ENCODE measurements around the gene CDKL5.
A peak's percentile ranks its signal among the peaks of the same experiment; 100 is the strongest.

CDKL5 gene

GRCh38 chrX:18457000-18457399 lies 31.6 kb downstream of the CDKL5 start:
- DNase-seq (ENCODE audit: low read depth): no peak

- DNase-seq (ENCODE audit: low read depth): no peak
These were observed 36.0 kb downstream of the CDKL5 start for GRCh38 chrX:18461431-18461830.

DNA sequence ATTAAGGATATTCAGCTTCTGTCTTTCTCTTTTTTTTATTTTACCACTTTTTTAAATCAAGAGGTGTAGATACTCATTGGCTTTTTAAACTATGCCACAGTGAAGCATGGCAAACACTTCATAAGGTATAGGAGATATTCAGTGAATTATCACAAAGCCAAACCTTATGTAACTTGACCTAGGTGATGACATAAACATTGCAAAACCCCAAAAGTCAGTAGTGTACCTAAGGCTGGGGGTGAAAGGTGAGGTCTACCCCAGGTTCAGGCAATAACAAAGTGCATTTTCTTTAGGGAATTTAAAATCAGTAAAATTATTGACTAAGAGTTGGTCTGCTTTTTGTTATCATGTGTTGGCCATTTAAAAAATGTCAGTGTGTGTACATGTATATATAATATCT lies 39.1 kb downstream of the CDKL5 start:
- DNase-seq (ENCODE audit: low read depth): no peak

DNA sequence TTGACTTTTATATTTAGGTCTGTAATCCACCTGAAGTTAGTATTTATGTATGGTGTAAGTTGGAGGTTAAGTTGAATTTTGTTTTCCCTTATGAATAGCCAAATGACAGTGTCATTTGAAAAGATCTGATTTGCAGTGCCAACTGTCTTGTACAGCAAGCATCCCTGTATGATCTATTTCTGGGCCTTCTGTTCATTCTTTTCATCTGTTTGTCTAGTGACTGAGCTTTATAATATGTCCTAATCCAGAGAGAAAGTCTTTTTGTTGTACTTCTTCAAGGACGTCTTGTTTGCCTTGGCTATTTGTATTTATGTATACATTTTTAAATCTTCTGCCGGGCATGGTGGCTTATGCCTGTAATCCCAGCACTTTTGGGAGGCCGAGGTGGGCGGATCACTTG lies 39.6 kb downstream of the CDKL5 start:
- DNase-seq (ENCODE audit: low read depth): no peak

- no peak for DNase-seq (ENCODE audit: low read depth)
These were observed 43.2 kb downstream of the CDKL5 start for GRCh38 chrX:18468599-18468998.

DNA sequence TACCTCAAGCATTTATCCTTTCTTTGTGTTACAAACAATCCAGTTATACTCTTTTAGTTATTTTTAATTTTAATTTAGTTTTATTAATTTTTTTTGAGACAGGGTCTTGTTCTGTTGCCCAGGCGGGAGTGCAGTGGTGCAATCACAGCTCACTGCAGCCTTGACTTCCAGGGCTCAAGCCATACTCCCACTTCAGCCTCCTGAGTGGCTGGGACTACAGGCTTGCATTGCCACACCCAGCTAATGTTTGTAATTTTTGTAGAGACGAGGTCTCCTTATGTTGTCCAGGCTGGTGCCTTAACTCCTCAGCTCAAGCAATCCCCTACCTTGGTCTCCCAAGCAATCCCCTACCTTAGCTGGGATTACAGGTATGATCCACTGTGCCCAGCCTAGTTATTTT lies 45.9 kb downstream of the CDKL5 start:
- DNase-seq (ENCODE audit: low read depth): no peak

DNA sequence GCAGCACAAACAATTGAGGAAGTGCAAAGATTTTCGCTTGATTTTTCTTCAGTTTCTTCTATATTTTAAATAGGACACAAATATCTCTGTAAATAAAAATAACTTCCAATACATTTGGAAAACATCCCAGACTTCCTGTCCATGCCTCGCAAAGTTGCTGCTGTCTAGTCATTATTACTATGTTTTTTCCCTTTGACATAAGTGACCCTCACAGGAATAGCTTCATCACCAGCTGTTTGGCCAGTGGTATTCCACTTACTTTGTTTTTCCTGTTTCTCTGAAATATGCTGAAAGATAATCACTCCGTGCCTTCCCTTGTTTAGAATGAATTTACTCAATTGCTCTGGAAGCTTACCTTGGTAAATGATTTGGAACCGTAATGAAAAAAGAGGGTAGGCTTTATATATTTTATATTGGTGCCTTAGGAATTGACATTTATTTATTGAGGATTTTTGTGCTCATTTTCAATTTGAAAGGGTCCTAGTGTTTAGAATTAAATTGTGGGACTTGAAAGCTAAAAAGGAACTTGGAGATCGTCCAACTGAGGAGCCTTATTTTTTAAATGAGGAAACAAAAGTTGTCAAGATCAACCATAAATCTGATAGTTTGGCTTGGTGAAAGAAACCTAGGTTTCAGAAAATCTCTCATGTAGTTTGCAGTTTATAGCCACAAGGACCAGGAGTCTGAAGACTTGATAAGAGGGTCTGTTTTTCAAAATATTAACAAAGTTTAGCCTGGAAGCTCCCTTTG lies 65.6 kb downstream of the CDKL5 start:
- DNase-seq (ENCODE audit: low read depth): no peak

- DNase-seq (ENCODE audit: low read depth): no peak
These were observed 66.4 kb downstream of the CDKL5 start for GRCh38 chrX:18491587-18492340.

GRCh38 chrX:18534949-18535348 lies 109.5 kb downstream of the CDKL5 start:
- DNase-seq (ENCODE audit: low read depth): no peak

DNA sequence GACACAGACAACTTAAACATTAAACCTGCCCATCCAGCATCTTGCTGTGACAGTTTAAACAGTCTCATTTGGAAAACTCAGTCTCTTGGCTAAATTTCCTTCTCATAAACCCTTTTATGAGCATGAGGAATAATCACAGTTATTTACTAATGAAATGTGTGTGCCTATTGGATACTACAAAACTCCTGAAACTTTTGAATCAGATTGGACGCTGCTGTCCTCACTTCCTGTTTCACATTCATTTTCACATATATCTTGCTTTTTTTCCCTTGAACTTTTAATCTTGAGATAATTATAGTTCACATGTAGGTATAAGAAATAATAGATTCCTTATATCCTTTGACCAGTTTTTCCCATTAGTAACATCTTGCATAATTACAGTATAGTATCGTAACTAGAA lies 111.7 kb downstream of the CDKL5 start:
- no peak for DNase-seq (ENCODE audit: low read depth)

- DNase-seq (ENCODE audit: low read depth): no peak
These were observed 112.1 kb downstream of the CDKL5 start for GRCh38 chrX:18537524-18537923.

DNA sequence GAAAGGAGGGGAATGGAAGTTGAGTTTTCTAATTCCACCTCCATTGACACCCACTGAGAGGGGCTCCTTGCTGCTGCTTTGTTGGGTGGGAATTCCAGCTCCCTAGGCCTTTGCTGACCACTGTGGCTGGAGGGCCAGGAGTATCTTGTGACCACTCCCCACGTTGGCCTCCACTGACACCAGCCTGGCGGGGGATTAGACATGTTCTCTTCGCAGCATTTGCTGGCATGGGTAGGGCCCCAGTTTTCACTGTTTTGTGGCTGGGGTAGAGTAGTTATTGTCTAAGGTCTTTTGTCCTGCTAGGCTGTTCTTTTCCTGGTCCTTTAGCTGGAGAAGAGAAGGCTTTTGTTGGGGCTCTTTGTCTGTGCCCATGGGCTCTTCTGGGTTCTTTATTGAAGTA lies 116.7 kb downstream of the CDKL5 start:
- no peak for DNase-seq (ENCODE audit: low read depth)

GRCh38 chrX:18542905-18543304 lies 117.5 kb downstream of the CDKL5 start:
- DNase-seq (ENCODE audit: low read depth): no peak

- no peak for DNase-seq (ENCODE audit: low read depth)
These were observed 118.3 kb downstream of the CDKL5 start for GRCh38 chrX:18543738-18544137.

GRCh38 chrX:18545771-18546170 lies 120.4 kb downstream of the CDKL5 start:
- no peak for DNase-seq (ENCODE audit: low read depth)

GRCh38 chrX:18548996-18549395 lies 123.6 kb downstream of the CDKL5 start:
- DNase-seq (ENCODE audit: low read depth): no peak

- DNase-seq (ENCODE audit: low read depth): no peak
These were observed 124.2 kb downstream of the CDKL5 start for GRCh38 chrX:18549643-18550042.

DNA sequence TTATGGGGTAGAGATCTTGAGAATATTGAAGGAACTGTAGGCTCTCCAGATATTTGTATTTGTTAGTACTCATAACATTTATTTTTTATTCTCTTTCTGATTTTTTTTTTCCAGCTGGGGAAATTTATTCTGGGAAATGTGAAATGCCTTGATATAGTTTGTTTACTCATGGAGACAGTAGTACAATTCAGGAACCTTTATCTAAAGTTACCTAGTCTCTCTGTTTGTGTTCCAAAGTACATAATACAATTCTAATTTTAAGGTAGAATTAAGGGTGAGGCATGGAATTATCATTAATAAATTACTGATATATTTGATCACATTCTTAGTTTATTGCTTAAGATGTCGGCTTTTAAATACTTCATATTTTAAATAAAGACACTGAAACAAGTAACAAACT lies 132.5 kb downstream of the CDKL5 start:
- DNase-seq (ENCODE audit: low read depth): no peak

DNA sequence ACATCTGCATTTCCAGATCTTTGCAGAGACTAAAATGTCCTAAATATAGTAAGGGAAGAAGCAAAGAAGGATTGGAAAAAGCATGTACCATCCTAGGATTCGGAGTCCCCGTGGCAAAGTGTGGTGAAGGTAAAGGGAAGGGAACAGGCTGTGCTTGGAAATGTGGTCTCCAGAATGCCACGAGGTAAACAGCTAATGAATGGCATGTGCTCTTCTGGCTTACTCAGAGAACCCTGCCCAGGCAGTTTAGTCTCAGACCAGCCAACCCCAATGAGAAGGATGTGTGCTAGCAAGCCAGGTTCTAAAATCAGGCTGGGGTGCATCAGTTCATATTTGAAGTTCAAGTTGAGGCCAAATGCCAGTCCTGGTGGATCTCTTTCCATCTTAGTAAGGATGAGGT lies 133.4 kb downstream of the CDKL5 start:
- DNase-seq (ENCODE audit: low read depth): no peak

GRCh38 chrX:18561020-18561419 lies 135.6 kb downstream of the CDKL5 start:
- no peak for DNase-seq (ENCODE audit: low read depth)

DNA sequence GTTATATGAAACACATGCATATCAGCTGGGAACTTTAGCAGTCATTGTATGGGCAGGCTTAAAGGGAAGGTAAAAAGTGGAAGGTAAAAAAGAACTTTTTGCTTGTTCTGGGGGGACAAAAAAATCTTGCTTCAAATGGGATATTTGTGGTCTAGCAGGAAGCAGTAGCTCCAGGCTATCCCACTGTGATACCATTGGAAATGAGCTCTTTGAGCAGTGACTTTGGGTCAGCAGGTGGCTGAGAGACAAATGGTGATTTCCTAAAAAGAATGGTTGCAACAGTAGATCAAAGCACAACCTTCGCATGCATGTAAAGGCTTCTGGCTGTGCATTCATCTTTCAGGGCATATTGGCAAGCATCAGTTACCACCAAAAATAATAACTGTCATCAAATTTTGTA lies 140.3 kb downstream of the CDKL5 start:
- no peak for DNase-seq (ENCODE audit: low read depth)

GRCh38 chrX:18566748-18567147 lies 141.3 kb downstream of the CDKL5 start:
- DNase-seq (ENCODE audit: low read depth): no peak

DNA sequence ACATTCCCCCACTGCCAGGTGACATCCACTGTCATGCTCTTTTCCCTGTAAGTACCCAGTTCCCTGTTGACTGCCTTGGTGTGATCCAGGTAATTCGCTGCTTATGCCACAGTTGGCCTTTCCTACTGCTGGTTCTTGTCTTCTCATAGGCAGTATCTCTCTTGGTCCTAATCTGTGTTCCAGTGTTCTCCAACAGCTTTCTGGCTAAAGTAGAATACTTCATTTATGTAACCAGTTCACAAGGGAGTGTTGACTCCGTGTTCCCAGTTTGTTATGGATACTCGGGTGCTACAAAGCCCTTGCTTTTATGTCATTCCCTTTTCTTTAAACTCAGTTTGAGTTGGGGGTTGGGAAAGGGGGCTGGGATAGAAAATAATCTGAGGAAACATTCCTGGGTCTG lies 148.1 kb downstream of the CDKL5 start:
- no peak for DNase-seq (ENCODE audit: low read depth)

DNA sequence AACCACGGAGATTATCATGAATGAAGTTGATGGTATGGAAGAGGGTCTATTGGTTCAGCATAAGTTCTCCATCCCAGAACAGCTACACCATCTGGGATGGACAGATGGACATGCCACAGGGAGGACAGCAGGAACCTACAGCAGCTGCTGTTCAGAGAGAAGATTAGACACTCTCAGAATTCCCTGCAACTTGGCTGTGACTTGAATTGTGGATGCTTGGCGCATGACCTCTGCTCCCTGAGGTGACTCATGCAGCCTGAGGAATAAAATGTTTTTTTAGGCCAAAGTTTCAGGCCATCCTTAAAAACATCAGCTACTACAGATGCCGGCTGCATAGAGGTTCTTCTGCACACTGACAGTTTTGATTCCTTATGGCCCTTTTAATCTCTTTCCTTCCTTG lies 149.2 kb downstream of the CDKL5 start:
- peak; percentile 4 for DNase-seq (ENCODE audit: low read depth)
